ENCODE data around the gene TTBK1.
A peak's percentile ranks its signal among the peaks of the same experiment; 100 is the strongest.

Gene TTBK1

GRCh38 chr6:43274127-43274915, 31.0 kb downstream of the TTBK1 start:
- no peak for DNase-seq

GRCh38 chr6:43274916-43275597, 31.8 kb downstream of the TTBK1 start:
- DNase-seq = peak; percentile 30

GRCh38 chr6:43275801-43276576, 32.7 kb downstream of the TTBK1 start:
- DNase-seq = no peak

- no peak for DNase-seq
Measured at GRCh38 chr6:43276577-43277305, 33.5 kb downstream of the TTBK1 start.

- no peak for DNase-seq
Measured at GRCh38 chr6:43277306-43277642, 34.0 kb downstream of the TTBK1 start.

GRCh38 chr6:43277643-43278523, 34.6 kb downstream of the TTBK1 start:
- no peak for DNase-seq

GRCh38 chr6:43278524-43279078, 35.3 kb downstream of the TTBK1 start:
- no peak for DNase-seq

GRCh38 chr6:43280234-43280633, 37.0 kb downstream of the TTBK1 start:
- DNase-seq = no peak

GRCh38 chr6:43282060-43282459, 38.8 kb downstream of the TTBK1 start:
- DNase-seq = no peak

- DNase-seq = no peak
Measured at GRCh38 chr6:43282636-43283513, 39.6 kb downstream of the TTBK1 start.

GRCh38 chr6:43283514-43283901, 40.2 kb downstream of the TTBK1 start:
- DNase-seq = no peak

GRCh38 chr6:43283905-43284304, 40.6 kb downstream of the TTBK1 start:
- no peak for DNase-seq

GRCh38 chr6:43284991-43285781, 41.9 kb downstream of the TTBK1 start:
- DNase-seq = no peak

GRCh38 chr6:43285832-43286231, 42.6 kb downstream of the TTBK1 start:
- no peak for DNase-seq

GRCh38 chr6:43286456-43286979, 43.2 kb downstream of the TTBK1 start:
- no peak for DNase-seq

- no peak for DNase-seq
Measured at GRCh38 chr6:43286980-43287716, 43.9 kb downstream of the TTBK1 start.

GRCh38 chr6:43287717-43288679, 44.7 kb downstream of the TTBK1 start:
- DNase-seq = no peak

Measured in activated T-cell treated with anti-CD3 and anti-CD28 coated beads for 4 hours (primary cell).